ENCODE results near the gene CFAP65.
A peak's percentile ranks its signal among the peaks of the same experiment; 100 is the strongest.

DNA sequence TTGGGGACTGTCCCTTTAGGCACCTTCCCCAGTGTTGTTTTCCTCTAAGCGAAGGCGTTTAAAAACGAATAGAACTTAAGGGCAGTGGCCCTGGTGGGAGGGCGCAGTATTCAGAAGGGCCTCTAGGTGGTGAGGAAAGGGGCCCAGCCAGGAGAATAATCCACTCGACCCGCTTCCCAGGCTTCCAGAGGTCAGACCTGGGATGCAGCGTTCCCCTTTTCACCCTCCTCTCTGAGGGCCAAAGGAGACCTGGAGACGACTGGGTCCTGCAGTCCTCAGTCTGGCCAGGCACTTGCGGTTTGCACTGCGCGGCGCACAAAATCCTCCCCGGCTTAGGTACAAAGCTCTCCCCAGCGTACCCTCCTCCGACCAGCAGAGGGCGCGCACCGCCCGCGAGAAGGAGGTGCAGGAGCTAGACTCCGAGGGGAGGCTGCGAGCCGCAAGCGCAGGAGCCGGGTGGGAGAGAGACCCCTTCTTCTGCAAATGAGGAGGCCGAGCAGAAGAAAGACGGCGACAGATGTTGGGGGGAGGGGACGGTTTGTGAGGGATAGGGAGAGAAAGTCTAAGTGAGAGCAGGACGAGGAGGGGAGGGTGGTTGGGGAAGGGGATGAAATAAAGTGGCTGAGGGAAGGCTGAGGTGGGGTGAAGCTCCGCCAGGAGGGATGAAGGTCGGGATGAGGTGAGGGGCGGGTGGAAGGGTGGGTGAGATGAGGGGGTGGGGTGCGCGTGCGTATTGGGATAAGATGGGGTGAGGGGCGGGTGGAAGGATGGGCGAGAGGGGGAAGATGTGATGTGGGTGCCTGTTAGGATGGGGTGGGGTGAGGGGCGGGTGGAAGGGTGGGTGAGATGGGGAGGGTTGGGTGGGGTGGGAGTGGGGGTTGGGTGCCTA is 61.2 kb downstream of the CFAP65 start:
- TF ChIP-seq, protein P1, sequence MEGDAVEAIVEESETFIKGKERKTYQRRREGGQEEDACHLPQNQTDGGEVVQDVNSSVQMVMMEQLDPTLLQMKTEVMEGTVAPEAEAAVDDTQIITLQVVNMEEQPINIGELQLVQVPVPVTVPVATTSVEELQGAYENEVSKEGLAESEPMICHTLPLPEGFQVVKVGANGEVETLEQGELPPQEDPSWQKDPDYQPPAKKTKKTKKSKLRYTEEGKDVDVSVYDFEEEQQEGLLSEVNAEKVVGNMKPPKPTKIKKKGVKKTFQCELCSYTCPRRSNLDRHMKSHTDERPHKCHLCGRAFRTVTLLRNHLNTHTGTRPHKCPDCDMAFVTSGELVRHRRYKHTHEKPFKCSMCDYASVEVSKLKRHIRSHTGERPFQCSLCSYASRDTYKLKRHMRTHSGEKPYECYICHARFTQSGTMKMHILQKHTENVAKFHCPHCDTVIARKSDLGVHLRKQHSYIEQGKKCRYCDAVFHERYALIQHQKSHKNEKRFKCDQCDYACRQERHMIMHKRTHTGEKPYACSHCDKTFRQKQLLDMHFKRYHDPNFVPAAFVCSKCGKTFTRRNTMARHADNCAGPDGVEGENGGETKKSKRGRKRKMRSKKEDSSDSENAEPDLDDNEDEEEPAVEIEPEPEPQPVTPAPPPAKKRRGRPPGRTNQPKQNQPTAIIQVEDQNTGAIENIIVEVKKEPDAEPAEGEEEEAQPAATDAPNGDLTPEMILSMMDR (IDR thresholded peaks at IDR 0.05) = peak; percentile 99
- no peak for TF ChIP-seq EZH2phosphoT487 (IDR thresholded peaks at IDR 0.05)

Measured in neural progenitor cell (in vitro differentiated cells).